ENCODE results near the gene EFNA5. TPM values are rescaled to one million over a fixed set of nuclear protein-coding genes. Genes with fewer than 3 reads are reported as not detected.

Gene EFNA5
- total and polyA plus RNA-seq, 4 donors: 0.14 to 0.93 (median 0.54) TPM

DNA sequence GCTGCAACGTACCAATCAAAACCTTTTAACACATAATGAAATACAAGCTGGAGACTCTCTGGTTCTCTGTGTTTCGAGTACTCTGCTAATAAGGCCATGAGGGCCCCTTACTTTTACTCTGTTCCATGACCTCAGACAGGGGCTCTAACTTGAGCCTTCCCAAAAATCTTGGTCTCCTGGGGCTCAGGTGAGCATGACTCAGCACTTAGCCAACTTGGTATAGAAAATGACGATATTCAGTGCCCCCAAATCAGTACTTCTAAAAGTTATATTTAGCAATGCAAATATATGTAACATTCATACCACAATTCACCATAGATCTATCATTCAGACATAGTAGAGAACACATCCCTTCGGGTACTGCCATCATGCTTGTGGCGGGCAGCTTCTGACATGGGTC, 278.9 kb downstream of the EFNA5 start:
- WGBS: 95% methylated on average over 5 of the region's 5 CpGs
- Histone ChIP-seq H3K36me3 (ENCODE audit: control insufficient read depth in 4 of 4, insufficient read depth in 3 of 4, low read depth in 1 of 4, low read length in 3 of 4) (no peaks in the 10 kb centered on the region), H3K9ac (ENCODE audit: low read depth in 1 of 2, low read length in 2 of 2) (no peak overlapping the region), H3K4me1 (ENCODE audit: control insufficient read depth in 4 of 4, insufficient read depth in 4 of 4, low read length in 3 of 4) (no peaks in the 10 kb centered on the region), H3K9me3 (ENCODE audit: control insufficient read depth in 4 of 4, low read length in 3 of 4) (no peaks in the 10 kb centered on the region), H3K4me3 (ENCODE audit: low read depth in 1 of 3, low read length in 3 of 3) (no peak overlapping the region), H3K27ac (ENCODE audit: low read depth in 1 of 2, low read length in 2 of 2) (no peak overlapping the region), H3K27me3 (ENCODE audit: control insufficient read depth in 4 of 4, insufficient read depth in 4 of 4, low read length in 3 of 4) (no peaks in the 10 kb centered on the region)
- no peak for DNase-seq (ENCODE audit: low spot score)
- no peak for TF ChIP-seq GABPA (IDR thresholded peaks at IDR 0.05 in 1 of 2, conservative IDR thresholded peaks at IDR 0.05 in 1 of 2)
- no peak for TF ChIP-seq REST (IDR thresholded peaks at IDR 0.05)
- TF ChIP-seq SP1 (IDR thresholded peaks at IDR 0.05): no peak
- TF ChIP-seq, protein P1, sequence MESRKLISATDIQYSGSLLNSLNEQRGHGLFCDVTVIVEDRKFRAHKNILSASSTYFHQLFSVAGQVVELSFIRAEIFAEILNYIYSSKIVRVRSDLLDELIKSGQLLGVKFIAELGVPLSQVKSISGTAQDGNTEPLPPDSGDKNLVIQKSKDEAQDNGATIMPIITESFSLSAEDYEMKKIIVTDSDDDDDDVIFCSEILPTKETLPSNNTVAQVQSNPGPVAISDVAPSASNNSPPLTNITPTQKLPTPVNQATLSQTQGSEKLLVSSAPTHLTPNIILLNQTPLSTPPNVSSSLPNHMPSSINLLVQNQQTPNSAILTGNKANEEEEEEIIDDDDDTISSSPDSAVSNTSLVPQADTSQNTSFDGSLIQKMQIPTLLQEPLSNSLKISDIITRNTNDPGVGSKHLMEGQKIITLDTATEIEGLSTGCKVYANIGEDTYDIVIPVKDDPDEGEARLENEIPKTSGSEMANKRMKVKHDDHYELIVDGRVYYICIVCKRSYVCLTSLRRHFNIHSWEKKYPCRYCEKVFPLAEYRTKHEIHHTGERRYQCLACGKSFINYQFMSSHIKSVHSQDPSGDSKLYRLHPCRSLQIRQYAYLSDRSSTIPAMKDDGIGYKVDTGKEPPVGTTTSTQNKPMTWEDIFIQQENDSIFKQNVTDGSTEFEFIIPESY (IDR thresholded peaks at IDR 0.05): no peak
- TF ChIP-seq MAX (IDR thresholded peaks at IDR 0.05): no peak
- no peak for TF ChIP-seq FOXA1 (IDR thresholded peaks at IDR 0.05)
- no peak for TF ChIP-seq YY1 (IDR thresholded peaks at IDR 0.05)
- no peak for TF ChIP-seq ATF3 (IDR thresholded peaks at IDR 0.05)
- TF ChIP-seq HNF4G (IDR thresholded peaks at IDR 0.05): no peak
- TF ChIP-seq EGR1 (IDR thresholded peaks at IDR 0.05; ENCODE audit: low read depth in 2 of 2): no peak
- no peak for TF ChIP-seq HNF4A (conservative IDR thresholded peaks at IDR 0.05)
- TF ChIP-seq FOXA2 (IDR thresholded peaks at IDR 0.05): no peak
- no peak for TF ChIP-seq CTCF (IDR thresholded peaks at IDR 0.05; ENCODE audit: low read depth, low read length, missing input control)

- H3K36me3 ChIP-seq (ENCODE audit: control insufficient read depth in 4 of 4, insufficient read depth in 3 of 4, low read depth in 1 of 4, low read length in 3 of 4): no peaks in the 10 kb centered on the region
- no peak for DNase-seq (ENCODE audit: low spot score)
- 77% methylated on average over 1 of the region's 1 CpG for WGBS
- no peaks in the 10 kb centered on the region for H3K4me1 ChIP-seq (ENCODE audit: control insufficient read depth in 4 of 4, insufficient read depth in 4 of 4, low read length in 3 of 4)
- TF ChIP-seq TAF1 (conservative IDR thresholded peaks at IDR 0.05) (no peak), FOXA1 (IDR thresholded peaks at IDR 0.05) (no peak), HNF4A (conservative IDR thresholded peaks at IDR 0.05) (no peak), ATF3 (IDR thresholded peaks at IDR 0.05) (no peak), MAX (IDR thresholded peaks at IDR 0.05) (no peak), HNF4G (IDR thresholded peaks at IDR 0.05) (no peak), FOXA2 (IDR thresholded peaks at IDR 0.05) (no peak), NR2F2 (IDR thresholded peaks at IDR 0.05) (no peak), RXRA (IDR thresholded peaks at IDR 0.05) (no peak), YY1 (IDR thresholded peaks at IDR 0.05) (no peak), RAD21 (IDR thresholded peaks at IDR 0.05) (no peak), JUND (IDR thresholded peaks at IDR 0.05) (no peak)
- H3K9ac ChIP-seq (ENCODE audit: low read depth in 1 of 2, low read length in 2 of 2): no peak overlapping the region
- H3K27me3 ChIP-seq (ENCODE audit: control insufficient read depth in 4 of 4, insufficient read depth in 4 of 4, low read length in 3 of 4): no peaks in the 10 kb centered on the region
- no peaks in the 10 kb centered on the region for H3K9me3 ChIP-seq (ENCODE audit: control insufficient read depth in 4 of 4, low read length in 3 of 4)
- H3K4me3 ChIP-seq (ENCODE audit: low read depth in 1 of 3, low read length in 3 of 3): no peak overlapping the region
- H3K27ac ChIP-seq (ENCODE audit: low read depth in 1 of 2, low read length in 2 of 2): no peak overlapping the region
Observed at GRCh38 chr5:107389775-107390148, 281.0 kb downstream of the EFNA5 start.

Data from liver (tissue), 9 donors.